Measurements from ENCODE around the gene BICRA.

BICRA gene

DNA sequence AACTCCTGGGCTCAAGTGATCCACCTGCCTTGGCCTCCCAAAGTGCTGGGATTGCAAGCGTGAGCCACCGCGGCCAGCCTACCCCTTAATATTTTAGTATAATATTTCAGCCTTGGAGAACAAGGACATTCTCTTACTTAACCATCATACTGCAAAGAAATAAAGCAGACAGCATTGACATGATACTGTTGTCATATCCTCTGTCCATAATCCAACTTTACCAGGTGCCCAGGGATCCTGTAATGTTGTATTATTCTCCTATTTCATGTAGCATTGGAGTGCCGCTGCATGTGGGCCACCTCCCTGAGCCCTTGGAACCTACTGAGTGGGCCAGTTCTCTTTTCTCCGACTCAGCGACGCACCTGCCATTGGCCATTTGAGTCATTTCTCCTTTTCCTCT is 82.8 kb downstream of the BICRA start:
- no peak overlapping the region for H3K4me3 ChIP-seq (ENCODE audit: low read depth, low read length)
- no peaks in the 10 kb centered on the region for H3K79me2 ChIP-seq
- no peaks in the 10 kb centered on the region for H3K36me3 ChIP-seq (ENCODE audit: control insufficient read depth, insufficient read depth, low read length)
- no peak overlapping the region for H3K4me2 ChIP-seq (ENCODE audit: low read length)
- H3K27me3 ChIP-seq (ENCODE audit: control insufficient read depth, insufficient read depth, low read length) = no peaks in the 10 kb centered on the region
- H2AFZ ChIP-seq = no peak overlapping the region
- H3K9me3 ChIP-seq (ENCODE audit: control insufficient read depth, low read length) = no peaks in the 10 kb centered on the region
- no peaks in the 10 kb centered on the region for H3K4me1 ChIP-seq
- H3K27ac ChIP-seq = no peak overlapping the region
- H3K9ac ChIP-seq = no peak overlapping the region
- TF ChIP-seq, protein P1, sequence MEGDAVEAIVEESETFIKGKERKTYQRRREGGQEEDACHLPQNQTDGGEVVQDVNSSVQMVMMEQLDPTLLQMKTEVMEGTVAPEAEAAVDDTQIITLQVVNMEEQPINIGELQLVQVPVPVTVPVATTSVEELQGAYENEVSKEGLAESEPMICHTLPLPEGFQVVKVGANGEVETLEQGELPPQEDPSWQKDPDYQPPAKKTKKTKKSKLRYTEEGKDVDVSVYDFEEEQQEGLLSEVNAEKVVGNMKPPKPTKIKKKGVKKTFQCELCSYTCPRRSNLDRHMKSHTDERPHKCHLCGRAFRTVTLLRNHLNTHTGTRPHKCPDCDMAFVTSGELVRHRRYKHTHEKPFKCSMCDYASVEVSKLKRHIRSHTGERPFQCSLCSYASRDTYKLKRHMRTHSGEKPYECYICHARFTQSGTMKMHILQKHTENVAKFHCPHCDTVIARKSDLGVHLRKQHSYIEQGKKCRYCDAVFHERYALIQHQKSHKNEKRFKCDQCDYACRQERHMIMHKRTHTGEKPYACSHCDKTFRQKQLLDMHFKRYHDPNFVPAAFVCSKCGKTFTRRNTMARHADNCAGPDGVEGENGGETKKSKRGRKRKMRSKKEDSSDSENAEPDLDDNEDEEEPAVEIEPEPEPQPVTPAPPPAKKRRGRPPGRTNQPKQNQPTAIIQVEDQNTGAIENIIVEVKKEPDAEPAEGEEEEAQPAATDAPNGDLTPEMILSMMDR (IDR thresholded peaks at IDR 0.05) = no peak

DNA sequence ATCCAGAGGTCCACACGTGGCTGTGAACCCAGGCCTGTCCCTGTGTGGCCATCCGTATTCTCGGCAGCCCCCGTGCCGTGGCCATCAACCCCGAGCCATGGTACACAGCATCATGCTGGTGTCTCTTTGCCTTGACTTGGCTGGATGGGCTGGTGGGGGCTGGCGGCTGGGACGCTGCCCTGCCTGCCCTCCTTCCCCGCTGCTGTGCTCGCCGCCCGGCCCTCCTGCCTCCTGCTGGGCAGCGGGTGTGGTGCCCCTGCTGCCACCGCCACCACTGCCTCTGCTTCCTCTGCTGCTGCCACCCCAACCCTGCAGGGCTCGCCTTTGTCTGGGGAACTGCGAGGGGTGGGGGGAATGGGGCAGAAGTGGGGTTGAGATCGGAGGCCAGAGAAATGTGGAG is 84.6 kb downstream of the BICRA start:
- Histone ChIP-seq H3K4me1 (no peaks in the 10 kb centered on the region), H3K9ac (no peak overlapping the region), H2AFZ (no peak overlapping the region), H3K9me3 (ENCODE audit: control insufficient read depth, low read length) (no peaks in the 10 kb centered on the region), H3K27me3 (ENCODE audit: control insufficient read depth, insufficient read depth, low read length) (no peaks in the 10 kb centered on the region), H3K79me2 (no peaks in the 10 kb centered on the region), H3K27ac (no peak overlapping the region), H3K4me2 (ENCODE audit: low read length) (no peak overlapping the region), H3K4me3 (ENCODE audit: low read depth, low read length) (no peak overlapping the region), H3K36me3 (ENCODE audit: control insufficient read depth, insufficient read depth, low read length) (no peaks in the 10 kb centered on the region)
- TF ChIP-seq, protein P1 (IDR thresholded peaks at IDR 0.05) = no peak

DNA sequence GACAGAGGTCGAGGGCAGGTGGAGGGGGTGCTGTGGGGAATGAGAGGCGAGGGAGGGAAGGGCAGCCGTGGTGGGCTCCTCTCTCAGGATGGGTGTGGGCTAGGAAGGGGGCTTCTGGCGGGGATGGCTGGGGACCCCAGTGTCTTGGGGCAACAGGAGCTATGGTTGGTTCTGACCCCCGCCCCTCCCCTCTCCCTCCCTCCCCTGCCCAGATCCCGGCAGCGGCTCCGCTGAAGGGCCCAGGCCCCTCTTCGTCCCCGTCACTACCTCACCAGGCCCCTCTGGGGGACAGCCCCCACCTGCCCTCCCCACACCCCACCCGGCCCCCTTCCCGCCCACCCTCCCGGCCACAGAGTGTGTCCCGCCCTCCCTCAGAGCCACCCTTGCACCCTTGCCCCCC is 85.0 kb downstream of the BICRA start:
- Histone ChIP-seq H3K9me3 (ENCODE audit: control insufficient read depth, low read length) (no peaks in the 10 kb centered on the region), H3K9ac (no peak overlapping the region), H3K79me2 (no peaks in the 10 kb centered on the region), H3K4me2 (ENCODE audit: low read length) (no peak overlapping the region), H3K27ac (no peak overlapping the region), H2AFZ (no peak overlapping the region), H3K4me3 (ENCODE audit: low read depth, low read length) (no peak overlapping the region), H3K4me1 (no peaks in the 10 kb centered on the region), H3K36me3 (ENCODE audit: control insufficient read depth, insufficient read depth, low read length) (no peaks in the 10 kb centered on the region), H3K27me3 (ENCODE audit: control insufficient read depth, insufficient read depth, low read length) (no peaks in the 10 kb centered on the region)
- TF ChIP-seq, protein P1 (IDR thresholded peaks at IDR 0.05) = no peak

DNA sequence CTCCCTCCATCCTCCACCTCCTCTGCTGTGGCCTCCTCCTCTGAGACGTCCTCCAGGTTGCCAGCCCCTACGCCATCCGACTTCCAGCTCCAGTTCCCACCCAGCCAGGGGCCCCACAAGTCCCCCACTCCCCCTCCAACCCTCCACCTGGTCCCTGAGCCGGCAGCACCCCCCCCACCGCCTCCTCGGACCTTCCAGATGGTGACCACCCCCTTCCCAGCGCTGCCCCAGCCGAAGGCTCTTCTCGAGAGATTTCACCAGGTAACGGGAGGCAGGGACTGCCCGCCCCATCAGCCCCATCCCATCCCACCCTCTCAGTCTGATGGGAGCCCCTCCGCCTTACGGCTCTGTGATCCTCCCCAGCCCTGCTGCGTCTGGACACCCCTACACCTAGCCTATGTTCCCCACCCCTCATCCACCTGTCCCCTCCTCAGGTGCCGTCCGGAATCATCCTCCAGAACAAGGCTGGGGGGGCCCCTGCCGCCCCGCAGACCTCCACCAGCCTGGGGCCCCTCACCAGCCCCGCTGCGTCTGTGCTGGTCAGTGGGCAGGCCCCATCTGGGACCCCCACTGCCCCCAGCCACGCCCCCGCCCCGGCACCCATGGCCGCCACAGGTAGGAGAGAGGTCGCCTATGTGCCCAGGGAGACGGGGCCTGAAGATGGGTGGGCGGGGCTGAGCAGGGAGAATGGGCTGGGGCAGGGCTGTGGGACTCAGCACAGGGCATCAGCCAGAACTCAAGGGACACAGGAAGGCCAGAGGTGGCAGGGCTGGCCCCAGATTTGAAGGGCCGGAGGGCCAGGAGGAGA is 85.7 kb downstream of the BICRA start:
- Histone ChIP-seq H3K4me2 (ENCODE audit: low read length) (no peak overlapping the region), H3K4me1 (no peaks in the 10 kb centered on the region), H3K4me3 (ENCODE audit: low read depth, low read length) (no peak overlapping the region), H3K27me3 (ENCODE audit: control insufficient read depth, insufficient read depth, low read length) (no peaks in the 10 kb centered on the region), H3K9me3 (ENCODE audit: control insufficient read depth, low read length) (no peaks in the 10 kb centered on the region), H3K79me2 (peaks cover 2% of the 10 kb centered on the region), H3K36me3 (ENCODE audit: control insufficient read depth, insufficient read depth, low read length) (no peaks in the 10 kb centered on the region), H3K27ac (no peak overlapping the region), H2AFZ (no peak overlapping the region), H3K9ac (no peak overlapping the region)
- TF ChIP-seq, protein P1 (IDR thresholded peaks at IDR 0.05) = no peak
